Measurements from ENCODE around the gene OGDH. TPM values are rescaled to one million over a fixed set of nuclear protein-coding genes. Genes with fewer than 3 reads are reported as not detected.

Gene OGDH
- total and polyA plus RNA-seq, 7 donors = 39.0 to 102 (median 74.4) TPM

- H3K27ac ChIP-seq = no peak overlapping the region
- TF ChIP-seq POLR2A (IDR thresholded peaks at IDR 0.05) (no peak), POLR2AphosphoS5 (IDR thresholded peaks at IDR 0.05) (no peak), CTCF (IDR thresholded peaks at IDR 0.05) (no peak), EP300 (IDR thresholded peaks at IDR 0.05) (no peak)
- H3K4me3 ChIP-seq = no peak overlapping the region
- DNase-seq = no peak
- no peaks in the 10 kb centered on the region for H3K9me3 ChIP-seq
- no peaks in the 10 kb centered on the region for H3K27me3 ChIP-seq
- H3K36me3 ChIP-seq = peaks cover 0 to 30% (median 7%) of the 10 kb centered on the region in 4 donors
- WGBS, 2 donors = 95 to 96% methylated on average over 1 of the region's 1 CpG
- H3K4me1 ChIP-seq = peaks cover 0 to 28% (median 28%) of the 10 kb centered on the region in 4 donors
- intact Hi-C loops (cut with DNase I) = no loop called here
These were observed 36.8 kb downstream of the OGDH start for GRCh38 chr7:44643206-44643605.

GRCh38 chr7:44645254-44645653 is 38.8 kb downstream of the OGDH start:
- no peaks in the 10 kb centered on the region for H3K9me3 ChIP-seq
- no peak for TF ChIP-seq EP300 (IDR thresholded peaks at IDR 0.05)
- TF ChIP-seq POLR2A (IDR thresholded peaks at IDR 0.05) = no peak
- no peak for TF ChIP-seq CTCF (IDR thresholded peaks at IDR 0.05)
- no peak for TF ChIP-seq POLR2AphosphoS5 (IDR thresholded peaks at IDR 0.05)
- no peak overlapping the region for H3K27ac ChIP-seq
- H3K36me3 ChIP-seq = peaks cover 0 to 50% (median 21%) of the 10 kb centered on the region in 4 donors
- WGBS, 2 donors = 94 to 95% methylated on average over 11 of the region's 11 CpGs
- H3K4me3 ChIP-seq = no peak overlapping the region
- no peak for DNase-seq
- peaks cover 0 to 9% (median 7%) of the 10 kb centered on the region in 4 donors for H3K4me1 ChIP-seq
- no peaks in the 10 kb centered on the region for H3K27me3 ChIP-seq
- intact Hi-C loops (cut with DNase I) = no loop called here

GRCh38 chr7:44645696-44646095 is 39.3 kb downstream of the OGDH start:
- DNase-seq = no peak
- Histone ChIP-seq H3K27ac (no peak overlapping the region), H3K36me3 (peaks cover 0 to 54% (median 22%) of the 10 kb centered on the region in 4 donors), H3K27me3 (no peaks in the 10 kb centered on the region), H3K9me3 (no peaks in the 10 kb centered on the region), H3K4me3 (no peak overlapping the region), H3K4me1 (peaks cover 0 to 9% (median 6%) of the 10 kb centered on the region in 4 donors)
- 84% methylated on average over 2 of the region's 2 CpGs for WGBS, 2 donors
- TF ChIP-seq CTCF (IDR thresholded peaks at IDR 0.05) (no peak), EP300 (IDR thresholded peaks at IDR 0.05) (no peak), POLR2A (IDR thresholded peaks at IDR 0.05) (no peak), POLR2AphosphoS5 (IDR thresholded peaks at IDR 0.05) (no peak)
- intact Hi-C loops (cut with DNase I) = no loop called here

DNA sequence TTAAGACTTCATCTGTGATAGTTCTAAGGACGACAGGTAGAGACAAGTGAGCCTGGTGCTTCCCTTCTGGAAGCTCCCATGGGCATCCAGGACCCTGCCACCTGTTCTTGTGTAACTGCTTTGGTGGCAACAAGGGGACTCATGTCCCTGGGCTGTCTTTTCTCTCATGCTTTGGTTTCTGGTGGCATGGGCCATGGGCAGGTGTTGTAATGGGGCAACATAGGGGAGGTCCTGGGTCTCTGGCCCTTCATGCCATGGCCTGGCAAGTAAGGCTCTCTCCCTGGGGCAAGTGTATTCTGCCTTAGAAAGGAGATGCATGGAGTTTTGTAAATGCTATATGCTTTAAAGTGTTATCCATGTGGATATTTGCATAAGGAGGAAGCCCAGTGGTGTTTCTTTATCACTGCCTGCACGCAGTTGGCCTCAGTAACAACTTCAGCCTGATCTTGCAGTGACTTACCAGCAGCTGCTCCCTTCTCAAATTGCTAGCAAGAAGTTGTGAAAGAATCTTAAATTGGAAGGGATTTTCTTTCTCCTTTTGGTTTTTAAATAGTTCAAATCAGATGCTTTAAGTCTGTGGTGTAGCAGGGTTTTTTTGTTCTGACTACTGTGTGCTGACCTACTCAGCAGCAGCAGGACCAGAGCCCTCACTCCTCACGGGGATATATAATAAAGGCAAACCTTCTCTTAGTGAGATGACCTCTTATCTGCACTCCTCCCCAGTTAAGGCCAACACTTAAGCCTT is 39.9 kb downstream of the OGDH start:
- H3K27ac ChIP-seq = no peak overlapping the region
- 92 to 95% methylated on average over 3 of the region's 3 CpGs for WGBS, 2 donors
- no peaks in the 10 kb centered on the region for H3K9me3 ChIP-seq
- intact Hi-C loops (cut with DNase I) = no loop called here
- TF ChIP-seq POLR2A (IDR thresholded peaks at IDR 0.05) (no peak), CTCF (IDR thresholded peaks at IDR 0.05) (no peak), EP300 (IDR thresholded peaks at IDR 0.05) (no peak), POLR2AphosphoS5 (IDR thresholded peaks at IDR 0.05) (no peak)
- H3K4me1 ChIP-seq = peaks cover 0 to 11% (median 8%) of the 10 kb centered on the region in 4 donors
- no peak for DNase-seq
- peaks cover 0 to 56% (median 22%) of the 10 kb centered on the region in 4 donors for H3K36me3 ChIP-seq
- no peak overlapping the region for H3K4me3 ChIP-seq
- no peaks in the 10 kb centered on the region for H3K27me3 ChIP-seq
